LNCaP clone FGC (cell line): ENCODE data around the gene BMAL1.

ENCODE experiments used
- DNase-seq: peaks from one replicate; pipeline ENCODE4 v3.0.0-alpha.2; 2011; ENCODE audit warnings: low read depth
- H3K4me3 ChIP-seq: 2 replicates; pipeline ENCODE4 v1.5.1; 2011; ENCODE audit warnings: mild to moderate bottlenecking, low read depth, low read length, control low read depth
- TF ChIP-seq, protein P1 (sequence below): IDR thresholded peaks from 2 replicates; pipeline ENCODE4 v1.5.1; 2012; ENCODE audit warnings: mild to moderate bottlenecking; ENCODE audit not compliant: control insufficient read depth, insufficient read depth; ENCODE audit errors: extremely low read depth

The BMAL1 gene

DNA sequence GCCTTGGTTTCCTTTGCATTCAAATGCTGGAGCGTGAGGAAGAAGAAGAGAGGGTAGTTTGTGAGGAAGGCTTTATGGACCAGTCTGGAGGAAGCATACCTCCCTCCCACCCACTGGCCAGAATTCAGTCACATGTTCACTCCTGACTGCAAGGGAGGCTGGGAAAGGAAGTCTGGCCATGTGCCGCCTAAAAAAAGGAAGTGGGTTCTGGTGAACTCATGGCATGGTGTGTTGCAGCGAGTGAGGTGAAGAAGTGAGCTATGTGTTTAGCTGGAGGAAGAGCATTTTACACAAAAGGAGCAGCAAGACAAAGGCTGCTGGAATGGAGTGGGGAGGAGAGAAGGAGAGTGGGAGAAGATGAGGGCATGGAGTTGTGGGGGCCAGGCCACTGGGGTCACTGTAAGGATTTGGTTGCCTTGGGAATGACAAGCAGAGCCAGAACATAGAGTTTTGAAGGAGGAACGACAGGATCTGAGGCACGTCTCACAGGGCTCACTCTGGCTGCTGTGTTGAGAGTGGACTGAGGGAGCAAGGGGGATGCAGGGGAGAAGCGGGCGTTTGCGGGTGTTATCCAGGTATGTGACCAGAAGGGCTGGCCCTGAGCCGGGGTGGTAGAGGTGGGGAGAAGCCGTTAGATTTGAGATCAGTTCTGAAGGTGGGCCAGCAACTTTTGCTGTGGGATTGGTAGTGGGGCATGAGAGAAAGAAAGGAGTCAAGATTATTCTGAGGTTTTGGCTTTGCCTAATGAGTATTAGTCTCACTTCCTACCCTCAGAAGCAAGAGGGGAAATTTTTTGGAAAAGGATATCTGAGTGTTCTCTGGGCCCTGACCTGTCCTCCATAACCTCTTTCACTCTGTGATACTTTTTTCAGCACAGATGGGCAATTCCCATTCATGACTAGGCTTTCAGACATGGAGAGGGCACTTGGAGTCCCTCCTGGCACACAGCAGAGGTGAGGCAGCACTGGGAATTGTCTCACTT is 26.4 kb downstream of the BMAL1 start:
- DNase-seq = no peak
- H3K4me3 ChIP-seq = no peak overlapping the region
- TF ChIP-seq, protein P1, sequence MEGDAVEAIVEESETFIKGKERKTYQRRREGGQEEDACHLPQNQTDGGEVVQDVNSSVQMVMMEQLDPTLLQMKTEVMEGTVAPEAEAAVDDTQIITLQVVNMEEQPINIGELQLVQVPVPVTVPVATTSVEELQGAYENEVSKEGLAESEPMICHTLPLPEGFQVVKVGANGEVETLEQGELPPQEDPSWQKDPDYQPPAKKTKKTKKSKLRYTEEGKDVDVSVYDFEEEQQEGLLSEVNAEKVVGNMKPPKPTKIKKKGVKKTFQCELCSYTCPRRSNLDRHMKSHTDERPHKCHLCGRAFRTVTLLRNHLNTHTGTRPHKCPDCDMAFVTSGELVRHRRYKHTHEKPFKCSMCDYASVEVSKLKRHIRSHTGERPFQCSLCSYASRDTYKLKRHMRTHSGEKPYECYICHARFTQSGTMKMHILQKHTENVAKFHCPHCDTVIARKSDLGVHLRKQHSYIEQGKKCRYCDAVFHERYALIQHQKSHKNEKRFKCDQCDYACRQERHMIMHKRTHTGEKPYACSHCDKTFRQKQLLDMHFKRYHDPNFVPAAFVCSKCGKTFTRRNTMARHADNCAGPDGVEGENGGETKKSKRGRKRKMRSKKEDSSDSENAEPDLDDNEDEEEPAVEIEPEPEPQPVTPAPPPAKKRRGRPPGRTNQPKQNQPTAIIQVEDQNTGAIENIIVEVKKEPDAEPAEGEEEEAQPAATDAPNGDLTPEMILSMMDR = no peak

DNA sequence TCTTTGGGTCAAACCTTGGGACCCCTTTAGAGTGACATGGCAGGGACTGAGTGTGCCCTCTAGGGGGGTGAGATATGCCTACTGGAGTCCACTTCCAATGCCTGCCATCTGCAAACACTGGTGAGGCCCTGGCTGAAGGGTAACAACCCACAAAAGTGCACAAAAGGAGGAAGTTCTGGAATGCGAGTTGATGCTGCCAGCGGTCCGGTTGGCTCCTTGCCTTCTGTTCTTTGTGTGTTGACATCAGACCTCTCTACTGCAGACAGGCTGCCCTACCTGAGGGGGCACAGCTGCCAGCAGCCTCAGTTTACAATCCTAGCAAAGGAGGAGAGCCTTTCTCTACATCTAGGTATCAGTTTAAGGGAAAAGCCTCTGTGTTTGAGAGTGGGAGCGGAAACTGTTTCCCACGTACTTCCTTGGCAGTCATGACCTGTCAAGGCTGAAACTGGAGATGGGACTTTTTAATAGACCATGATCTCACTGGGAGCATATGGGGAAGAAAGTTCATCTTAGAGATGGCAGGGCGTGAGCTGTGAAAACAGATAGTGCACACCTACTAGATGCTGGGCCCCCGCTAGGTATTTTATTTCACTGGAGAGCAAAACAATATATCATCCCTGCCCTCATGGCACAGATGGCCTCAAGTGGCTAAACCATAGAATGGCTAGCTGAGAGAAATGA is 27.2 kb downstream of the BMAL1 start:
- no peak for DNase-seq
- TF ChIP-seq, protein P1 = no peak
- H3K4me3 ChIP-seq = no peak overlapping the region

DNA sequence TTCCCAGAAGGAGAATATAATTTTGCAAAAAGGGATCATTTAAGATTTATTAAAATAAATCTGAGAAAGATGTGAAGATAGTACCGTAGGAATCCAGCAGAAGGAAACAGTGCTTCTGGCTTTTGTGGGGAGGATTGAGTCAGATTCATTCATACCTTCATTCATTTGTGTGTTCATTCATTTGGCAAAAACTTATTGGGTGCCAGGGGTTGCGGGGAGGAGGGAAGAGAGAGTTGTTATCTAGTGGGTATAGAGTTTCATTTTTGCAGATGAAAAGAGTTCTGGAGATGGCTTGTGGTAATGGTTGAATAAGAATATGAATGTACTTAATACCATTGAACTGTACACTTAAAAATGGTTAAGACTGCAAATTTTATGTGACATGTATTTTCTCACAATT is 31.1 kb downstream of the BMAL1 start:
- no peak for DNase-seq
- no peak overlapping the region for H3K4me3 ChIP-seq
- TF ChIP-seq, protein P1 = no peak

DNA sequence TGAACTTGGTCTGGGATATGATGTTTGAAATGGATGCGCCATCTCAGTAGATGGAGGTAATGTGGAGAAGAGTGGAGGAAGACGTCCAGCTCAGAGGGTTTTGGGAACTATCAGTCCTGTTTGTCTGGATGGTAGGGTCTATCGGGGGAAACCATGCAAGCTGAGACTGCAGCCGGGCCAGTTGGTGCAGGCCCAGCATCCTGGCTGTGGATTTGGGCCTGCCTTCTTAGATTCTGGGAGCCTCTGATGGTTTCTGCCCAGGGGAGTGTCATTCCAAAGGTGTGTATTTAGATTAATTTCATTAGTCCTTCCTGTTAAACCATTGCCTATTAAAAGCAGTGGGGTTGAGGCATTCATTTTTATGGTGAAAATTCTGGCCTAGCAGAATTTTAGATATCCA is 31.6 kb downstream of the BMAL1 start:
- no peak for DNase-seq
- TF ChIP-seq, protein P1 = no peak

DNA sequence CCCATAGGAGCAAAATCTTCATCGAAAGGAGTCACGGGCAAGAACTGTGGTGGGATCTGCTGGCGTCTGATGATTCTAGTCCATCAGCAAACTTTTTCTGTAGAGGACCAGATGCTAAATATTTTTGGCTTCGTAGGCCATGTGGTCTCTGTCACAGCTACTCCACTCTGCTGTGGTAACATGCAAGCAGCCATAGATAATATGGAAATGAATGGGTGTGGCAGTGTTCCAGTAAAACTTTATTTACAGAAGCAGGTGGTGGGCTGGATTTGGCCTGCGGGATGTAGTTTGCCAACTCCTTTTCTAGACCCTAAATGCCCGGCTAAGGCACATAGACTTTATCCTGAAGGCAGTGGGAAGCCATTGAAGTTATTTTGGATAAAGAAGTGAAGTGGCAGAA is 32.9 kb downstream of the BMAL1 start:
- TF ChIP-seq, protein P1 = no peak
- no peak overlapping the region for H3K4me3 ChIP-seq
- DNase-seq = no peak

More for the DNA sequence above, 31.6 kb downstream of the BMAL1 start:
- no peak overlapping the region for H3K4me3 ChIP-seq

DNA sequence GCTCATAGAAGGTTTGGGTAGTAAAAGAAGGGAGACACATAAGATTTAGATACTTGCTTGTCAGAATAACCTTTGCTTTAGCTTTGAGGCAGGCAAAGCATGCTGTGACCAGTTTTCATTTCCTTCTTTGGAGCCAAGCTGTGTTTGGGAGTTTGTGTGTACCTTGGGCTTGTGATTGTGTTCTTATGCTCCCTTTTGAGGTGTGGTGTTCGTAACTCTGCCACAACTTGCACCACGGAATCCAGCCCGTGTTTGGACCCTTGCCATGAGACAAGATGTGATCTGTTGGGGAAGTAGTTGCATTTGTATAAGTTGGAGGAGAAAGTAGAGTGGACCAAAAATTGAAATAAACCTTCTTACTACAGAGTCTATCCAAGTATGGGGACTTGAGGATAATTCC is 34.0 kb downstream of the BMAL1 start:
- DNase-seq = no peak
- TF ChIP-seq, protein P1 = no peak
- no peak overlapping the region for H3K4me3 ChIP-seq
